ENCODE data around the gene SLC12A1.

DNA sequence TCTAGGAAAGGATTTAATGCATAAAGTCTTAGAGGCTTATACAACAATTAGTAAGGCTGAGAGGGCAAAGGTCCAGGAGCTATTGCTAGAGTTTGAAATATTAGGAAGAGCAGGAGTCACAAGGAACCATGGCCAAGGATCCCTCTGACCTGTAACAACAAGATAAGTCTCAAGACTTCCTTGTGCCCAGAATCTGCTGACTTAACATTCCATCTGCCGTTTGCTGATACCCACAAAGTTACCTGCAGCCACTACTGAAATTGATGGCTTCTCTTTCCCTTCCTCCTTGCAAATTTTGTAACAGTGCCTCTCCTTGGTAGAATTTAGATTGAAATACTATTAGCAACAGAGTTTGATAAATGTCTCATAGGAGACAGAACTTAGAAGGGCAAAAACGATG lies 23.4 kb upstream of the SLC12A1 start:
- TF ChIP-seq POLR2A (IDR thresholded peaks at IDR 0.05) = no peak
- TF ChIP-seq, protein P1, sequence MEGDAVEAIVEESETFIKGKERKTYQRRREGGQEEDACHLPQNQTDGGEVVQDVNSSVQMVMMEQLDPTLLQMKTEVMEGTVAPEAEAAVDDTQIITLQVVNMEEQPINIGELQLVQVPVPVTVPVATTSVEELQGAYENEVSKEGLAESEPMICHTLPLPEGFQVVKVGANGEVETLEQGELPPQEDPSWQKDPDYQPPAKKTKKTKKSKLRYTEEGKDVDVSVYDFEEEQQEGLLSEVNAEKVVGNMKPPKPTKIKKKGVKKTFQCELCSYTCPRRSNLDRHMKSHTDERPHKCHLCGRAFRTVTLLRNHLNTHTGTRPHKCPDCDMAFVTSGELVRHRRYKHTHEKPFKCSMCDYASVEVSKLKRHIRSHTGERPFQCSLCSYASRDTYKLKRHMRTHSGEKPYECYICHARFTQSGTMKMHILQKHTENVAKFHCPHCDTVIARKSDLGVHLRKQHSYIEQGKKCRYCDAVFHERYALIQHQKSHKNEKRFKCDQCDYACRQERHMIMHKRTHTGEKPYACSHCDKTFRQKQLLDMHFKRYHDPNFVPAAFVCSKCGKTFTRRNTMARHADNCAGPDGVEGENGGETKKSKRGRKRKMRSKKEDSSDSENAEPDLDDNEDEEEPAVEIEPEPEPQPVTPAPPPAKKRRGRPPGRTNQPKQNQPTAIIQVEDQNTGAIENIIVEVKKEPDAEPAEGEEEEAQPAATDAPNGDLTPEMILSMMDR (IDR thresholded peaks at IDR 0.05) = no peak

All from lower leg skin (tissue), 3 donors.